EL (cell line): Measurements from ENCODE around the gene RASGRF2.
"Not testable (repeated sequence)": the region's sequence is repeated elsewhere in the genome, so short reads cannot be mapped to it uniquely, and the experiment has no call there.

ENCODE experiments used
- DNase-seq: peaks from one replicate; pipeline ENCODE4 v3.0.0-alpha.2; 2016

The RASGRF2 gene

GRCh38 chr5:81022688-81023084 is 62.5 kb downstream of the RASGRF2 start:
- DNase-seq = no peak

- DNase-seq = no peak
Measured at GRCh38 chr5:81023261-81023970, 63.3 kb downstream of the RASGRF2 start.

DNA sequence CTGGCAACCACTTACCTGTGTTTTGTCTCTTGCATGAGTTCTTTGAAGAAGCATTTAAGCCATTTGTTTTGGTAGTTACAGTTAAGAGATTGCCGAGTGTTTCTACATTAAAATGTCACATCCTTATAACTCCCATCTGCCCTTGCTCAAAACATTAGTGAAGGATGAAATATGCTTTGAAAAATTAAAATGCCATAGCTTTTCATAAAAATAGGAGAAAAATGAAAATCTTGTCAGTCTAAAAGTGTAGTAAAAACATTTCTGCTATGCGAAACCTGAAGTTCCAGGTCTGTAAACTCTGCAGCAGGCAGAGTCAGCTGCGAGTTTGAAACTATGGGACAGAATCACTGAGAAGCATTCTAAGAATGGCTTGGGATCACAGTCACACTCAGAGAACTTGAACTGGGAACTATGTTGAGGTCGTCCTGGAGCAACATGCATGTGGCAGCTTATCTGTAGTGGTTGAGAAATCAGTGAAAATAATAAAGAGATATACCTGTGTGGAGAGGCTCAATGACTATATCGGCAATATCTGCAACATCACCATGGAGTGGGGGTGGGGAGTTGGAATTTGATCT is 67.4 kb downstream of the RASGRF2 start:
- no peak for DNase-seq

- not testable (repeated sequence) for DNase-seq
Measured at GRCh38 chr5:81028888-81029287, 68.7 kb downstream of the RASGRF2 start.

DNA sequence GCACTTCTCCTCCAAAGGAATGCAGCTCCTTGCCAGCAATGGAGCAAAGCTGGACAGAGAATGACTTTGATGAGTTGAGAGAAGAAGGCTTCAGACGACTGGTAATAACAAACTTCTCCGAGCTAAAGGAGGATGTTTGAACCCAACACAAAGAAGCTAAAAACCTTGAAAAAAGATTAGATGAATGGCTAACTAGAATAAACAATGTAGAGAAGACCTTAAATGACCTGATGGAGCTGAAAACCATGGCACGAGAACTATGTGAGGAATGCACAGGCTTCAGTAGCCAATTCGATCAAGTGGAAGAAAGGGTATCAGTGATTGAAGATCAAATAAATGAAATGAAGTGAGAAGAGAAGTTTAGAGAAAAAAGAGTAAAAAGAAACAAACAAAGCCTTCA is 69.6 kb downstream of the RASGRF2 start:
- not testable (repeated sequence) for DNase-seq

- DNase-seq = not testable (repeated sequence)
Measured at GRCh38 chr5:81030236-81031034, 70.3 kb downstream of the RASGRF2 start.

DNA sequence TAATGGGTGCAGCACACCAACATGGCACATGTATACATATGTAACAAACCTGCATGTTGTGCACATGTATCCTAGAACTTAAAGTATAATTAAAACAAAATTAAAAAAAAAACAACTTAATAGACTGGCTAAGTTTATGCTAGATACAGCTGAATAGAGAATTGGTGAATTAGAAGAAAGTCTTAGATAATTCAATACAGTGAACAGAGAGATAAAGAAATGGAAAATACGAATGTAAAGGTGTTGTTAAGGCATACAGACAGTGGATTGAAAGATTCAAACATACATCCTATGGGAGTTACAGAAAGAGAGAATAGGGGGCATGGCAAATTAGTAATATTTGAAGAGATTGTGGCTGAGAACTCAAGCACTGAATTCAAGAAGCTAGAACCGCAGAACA is 75.4 kb downstream of the RASGRF2 start:
- DNase-seq = no peak

GRCh38 chr5:81038495-81038894 is 78.3 kb downstream of the RASGRF2 start:
- no peak for DNase-seq

- DNase-seq = no peak
Measured at GRCh38 chr5:81044868-81045267, 84.7 kb downstream of the RASGRF2 start.

- no peak for DNase-seq
Measured at GRCh38 chr5:81045389-81045807, 85.2 kb downstream of the RASGRF2 start.

- DNase-seq = no peak
Measured at GRCh38 chr5:81046041-81046440, 85.9 kb downstream of the RASGRF2 start.

DNA sequence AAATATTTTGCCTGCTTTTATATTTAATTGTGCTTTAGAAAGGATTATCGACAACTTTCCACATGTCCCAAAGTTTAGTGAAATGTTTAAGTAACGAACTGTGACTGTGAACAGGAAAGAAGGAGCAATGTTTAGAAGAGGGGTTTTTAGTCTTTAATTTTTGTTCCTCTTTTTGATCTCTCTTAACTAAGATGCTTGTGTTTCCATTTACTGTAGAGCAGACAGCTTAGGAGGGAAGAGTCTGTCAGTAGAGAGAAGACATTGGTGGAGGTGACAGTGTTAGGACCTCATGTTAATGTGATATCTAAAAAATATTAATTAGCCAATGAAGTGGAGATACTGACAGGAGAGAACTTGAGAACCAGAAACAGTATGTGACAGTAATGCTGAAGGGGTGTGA is 92.2 kb downstream of the RASGRF2 start:
- DNase-seq = no peak

- not testable (repeated sequence) for DNase-seq
Measured at GRCh38 chr5:81053282-81053681, 93.1 kb downstream of the RASGRF2 start.

DNA sequence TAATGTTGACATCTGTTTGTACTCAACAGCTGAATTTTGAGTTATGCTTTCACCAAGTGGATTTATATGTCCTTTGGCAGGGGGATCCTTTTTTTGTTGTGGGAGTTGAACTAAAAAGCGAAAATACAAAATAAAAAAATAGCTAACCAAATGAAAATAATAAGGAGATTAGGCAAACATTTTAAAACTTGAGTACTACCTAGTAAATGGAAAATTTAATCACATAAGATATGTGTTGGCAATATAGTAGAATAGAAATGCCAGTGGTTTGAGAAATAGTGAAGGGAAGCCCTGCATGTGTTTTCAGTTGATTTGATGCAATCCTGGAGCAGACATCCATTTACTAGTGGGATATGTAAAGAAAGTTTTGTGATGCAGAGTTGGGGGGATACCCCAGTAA is 98.0 kb downstream of the RASGRF2 start:
- no peak for DNase-seq

DNA sequence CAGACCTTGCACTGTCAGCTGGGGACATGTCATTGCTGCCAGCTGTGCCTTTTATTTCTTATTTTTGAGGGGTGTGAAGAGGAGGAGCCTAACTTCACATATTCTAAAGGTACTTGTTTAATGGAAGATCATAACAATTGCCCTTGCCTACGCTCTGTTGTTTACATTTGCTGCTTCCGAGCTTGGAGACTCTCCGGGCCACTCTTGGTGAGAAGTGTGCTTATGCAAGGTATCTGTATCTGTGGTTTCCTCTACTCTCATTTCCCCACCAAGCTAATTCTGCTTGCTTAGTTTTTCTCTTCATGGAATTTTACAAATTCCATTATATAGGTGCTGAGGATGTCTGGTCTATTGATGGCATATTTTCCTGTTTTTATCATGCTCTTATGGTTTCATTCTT is 105.3 kb downstream of the RASGRF2 start:
- DNase-seq = no peak

DNA sequence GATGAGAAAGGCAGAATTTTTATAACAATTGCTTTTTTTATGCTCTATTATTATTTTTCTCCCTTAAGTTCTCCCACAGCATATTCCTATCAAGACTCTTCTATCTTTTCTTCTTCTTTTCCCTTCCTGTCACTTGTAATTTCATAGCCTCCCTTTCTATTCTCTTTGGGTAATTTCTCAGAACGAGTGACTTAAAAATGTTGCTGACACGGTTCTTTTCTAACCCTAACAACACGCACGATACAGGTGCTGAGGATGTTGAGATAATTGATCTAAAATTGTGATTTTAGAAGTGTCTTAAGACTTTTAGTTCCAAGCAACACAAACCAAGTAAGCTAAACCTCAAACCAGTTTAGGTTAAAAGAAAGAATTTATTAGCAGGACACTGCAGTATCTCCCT is 105.9 kb downstream of the RASGRF2 start:
- no peak for DNase-seq

DNA sequence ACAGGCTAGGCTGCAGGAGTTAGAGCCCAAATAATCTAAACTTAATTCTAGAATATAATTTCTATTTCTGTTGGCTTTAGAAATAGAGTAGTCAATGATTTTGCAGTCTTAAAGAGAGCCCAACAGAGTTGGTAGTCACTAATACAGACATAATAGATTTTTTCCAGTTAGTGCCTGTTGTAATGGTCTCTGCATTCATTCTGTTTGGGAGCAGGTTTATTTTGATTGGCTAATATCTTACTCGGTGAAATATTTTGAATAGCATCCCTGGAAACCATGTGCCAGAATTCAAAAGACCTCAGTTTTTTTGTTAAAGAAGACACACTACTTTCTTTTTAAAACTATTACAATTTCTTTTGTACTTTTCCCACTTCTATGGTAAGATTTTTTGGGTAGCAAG is 107.2 kb downstream of the RASGRF2 start:
- no peak for DNase-seq

GRCh38 chr5:81068063-81068462 is 107.9 kb downstream of the RASGRF2 start:
- no peak for DNase-seq

- DNase-seq = no peak
Measured at GRCh38 chr5:81068635-81069034, 108.5 kb downstream of the RASGRF2 start.

- no peak for DNase-seq
Measured at GRCh38 chr5:81069990-81070389, 109.8 kb downstream of the RASGRF2 start.

DNA sequence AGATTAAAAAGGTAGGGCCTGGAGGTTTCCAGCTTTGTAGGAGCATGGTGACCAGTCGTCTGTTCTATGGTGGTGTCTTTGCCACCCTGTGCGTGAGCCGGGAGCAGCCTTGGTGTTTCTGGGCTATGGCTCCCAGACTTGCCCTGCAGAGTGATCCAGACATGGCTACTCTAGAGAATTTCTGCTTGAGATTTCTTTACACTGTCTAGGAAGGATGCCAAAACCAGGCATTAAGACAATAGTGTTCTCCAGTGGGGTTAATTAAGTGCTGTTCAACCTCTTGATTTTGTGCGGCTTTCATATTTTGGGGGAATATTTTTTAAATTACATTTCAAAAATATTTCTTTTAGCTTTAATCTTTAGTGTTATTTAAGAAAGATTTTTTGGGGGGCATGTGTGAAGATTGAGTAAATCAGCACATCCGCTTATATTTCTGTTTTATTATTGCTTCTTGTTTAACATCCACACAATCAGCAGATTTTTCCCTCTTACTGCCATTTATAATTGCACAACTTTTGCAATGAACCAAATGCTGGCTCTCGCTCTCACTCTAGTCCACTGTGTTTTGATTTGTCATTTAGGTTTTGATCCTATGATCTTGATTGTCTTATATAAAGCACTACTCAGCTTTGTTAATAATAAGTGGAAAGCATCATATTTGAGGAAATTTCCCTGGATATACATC is 110.5 kb downstream of the RASGRF2 start:
- no peak for DNase-seq

- no peak for DNase-seq
Measured at GRCh38 chr5:81075041-81075440, 114.9 kb downstream of the RASGRF2 start.

GRCh38 chr5:81077105-81077504 is 116.9 kb downstream of the RASGRF2 start:
- no peak for DNase-seq
